HepG2 (cell line): ENCODE data around the gene FBXO5. TPM values are rescaled to one million over a fixed set of nuclear protein-coding genes. Genes with fewer than 3 reads are reported as not detected.

Experiments used
- CEBPG ChIP-seq: IDR thresholded peaks from 2 replicates; pipeline ENCODE4 v1.6.1; 2016
- EEA1 ChIP-seq: sonication (generic); formaldehyde crosslinking; IDR thresholded peaks from 2 replicates; pipeline ENCODE4 v1.5.1; 2020; ENCODE audit warnings: mild to moderate bottlenecking, missing genetic modification reagents, borderline replicate concordance
- FOXM1 ChIP-seq: sonication (generic); formaldehyde crosslinking; IDR thresholded peaks from 2 replicates; pipeline ENCODE4 v1.5.0; 2020; ENCODE audit warnings: missing genetic modification reagents
- FOXP1 ChIP-seq, 2 experiments: fragments of 450-650 bp in 1 of 2; IDR thresholded peaks; 2 replicates each; pipeline ENCODE4 v1.6.1; 2017 to 2018; ENCODE audit warnings: antibody characterized with exemption in 1 of 2
- GPN1 ChIP-seq: sonication (generic); formaldehyde crosslinking; IDR thresholded peaks from 2 replicates; pipeline ENCODE4 v1.5.1; 2020; ENCODE audit warnings: missing genetic modification reagents, borderline replicate concordance
- HIVEP1 ChIP-seq: sonication (generic); formaldehyde crosslinking; IDR thresholded peaks from 2 replicates; pipeline ENCODE4 v1.4.0; 2020; ENCODE audit warnings: mild to moderate bottlenecking, missing genetic modification reagents
- IKZF4 ChIP-seq: sonication (generic); formaldehyde crosslinking; IDR thresholded peaks from 2 replicates; pipeline ENCODE4 v1.5.1; 2020; ENCODE audit warnings: borderline replicate concordance, mild to moderate bottlenecking, low read depth, missing genetic modification reagents; ENCODE audit errors: not compliant biosample characterization
- NCOA5 ChIP-seq: sonication (generic); formaldehyde crosslinking; IDR thresholded peaks from 2 replicates; pipeline ENCODE4 v1.4.0; 2020; ENCODE audit warnings: missing genetic modification reagents
- NFRKB ChIP-seq: fragments of 450-650 bp; IDR thresholded peaks from 2 replicates; pipeline ENCODE4 v1.6.1; 2017
- NR0B2 ChIP-seq: sonication (generic); formaldehyde crosslinking; IDR thresholded peaks from 2 replicates; pipeline ENCODE4 v1.4.0; 2020; ENCODE audit warnings: mild to moderate bottlenecking, missing genetic modification reagents
- SAP130 ChIP-seq: IDR thresholded peaks from 2 replicates; pipeline ENCODE4 v1.6.1; 2016; ENCODE audit warnings: low read depth
- SRSF1 ChIP-seq: fragments of 200-400 bp; formaldehyde crosslinking; optimal IDR thresholded peaks from 2 replicates; pipeline ENCODE3; 2017; ENCODE audit warnings: mild to moderate bottlenecking, low read depth, low read length, moderate library complexity
- TEF ChIP-seq: sonication (generic); formaldehyde crosslinking; IDR thresholded peaks from 2 replicates; pipeline ENCODE4 v1.5.0; 2020; ENCODE audit warnings: missing genetic modification reagents
- ZFP82 ChIP-seq: sonication (generic); formaldehyde crosslinking; IDR thresholded peaks from 2 replicates; pipeline ENCODE4 v1.5.1; 2020; ENCODE audit warnings: mild to moderate bottlenecking, missing genetic modification reagents, borderline replicate concordance
- ZNF138 ChIP-seq: sonication (generic); formaldehyde crosslinking; IDR thresholded peaks from 2 replicates; pipeline ENCODE4 v1.5.0; 2020; ENCODE audit warnings: mild to moderate bottlenecking, low read depth, missing genetic modification reagents
- ZNF224 ChIP-seq: sonication (generic); formaldehyde crosslinking; IDR thresholded peaks from 2 replicates; pipeline ENCODE4 v1.5.0; 2020; ENCODE audit warnings: mild to moderate bottlenecking, missing genetic modification reagents
- ZNF296 ChIP-seq: sonication (generic); formaldehyde crosslinking; conservative IDR thresholded peaks from 2 replicates; pipeline ENCODE4 v1.5.0; 2020; ENCODE audit warnings: mild to moderate bottlenecking, missing genetic modification reagents
- ZNF414 ChIP-seq: sonication (generic); formaldehyde crosslinking; IDR thresholded peaks from 2 replicates; pipeline ENCODE4 v1.5.0; 2020; ENCODE audit warnings: missing genetic modification reagents
- ZNF543 ChIP-seq: sonication (generic); formaldehyde crosslinking; IDR thresholded peaks from 2 replicates; pipeline ENCODE4 v1.4.0; 2020; ENCODE audit warnings: mild to moderate bottlenecking, missing genetic modification reagents
- ZNF589 ChIP-seq: sonication (generic); formaldehyde crosslinking; conservative IDR thresholded peaks from 2 replicates; pipeline ENCODE4 v1.8.0; 2022; ENCODE audit warnings: mild to moderate bottlenecking, moderate library complexity, missing genetic modification reagents
- ZUFSP ChIP-seq: sonication (generic); formaldehyde crosslinking; IDR thresholded peaks from 2 replicates; pipeline ENCODE4 v1.9.0; 2021; ENCODE audit warnings: missing genetic modification reagents, mild to moderate bottlenecking, borderline replicate concordance
- ZZZ3 ChIP-seq: sonication (generic); formaldehyde crosslinking; IDR thresholded peaks from 2 replicates; pipeline ENCODE4 v1.4.0; 2020; ENCODE audit warnings: missing genetic modification reagents, mild to moderate bottlenecking, borderline replicate concordance
- polyA plus RNA-seq, 8 experiments: library from polyadenylated mRNA; depleted of rRNA in 3 of 8; stranded (reverse) in 7 of 8; unstranded in 1 of 8; fragments of >200 nt; fragmentation: Illumina TruSeq in 4 of 8; extraction: Trizol in 4 of 8; gene quantifications; 2 replicates each; pipeline versions ENCODE4 v1.2.1 to v1.2.3, GENCODE V29; 2011 to 2016; ENCODE audit warnings: low read depth in 4 of 8, missing spikeins in 1 of 8, mixed read lengths in 1 of 8; ENCODE audit not compliant: insufficient read depth in 1 of 8
- total RNA-seq, 5 experiments: library from RNA; depleted of rRNA; stranded (reverse); fragments of >200 nt; fragmentation: Illumina TruSeq; extraction: Trizol; gene quantifications; 2 replicates each; pipeline ENCODE4 v1.2.3, GENCODE V29; 2016; ENCODE audit warnings: low read depth in 1 of 5

Gene FBXO5
- total and polyA plus RNA-seq, 2 of the 13 experiments (the other 11 are each of a cell fraction or from before 2014, with no cell fraction given), result 15.8 to 41.5 TPM

- TF ChIP-seq ZNF414, result peak; percentile 66; the same call in 1 of the 2 replicates
- no peak for TF ChIP-seq IKZF4 (CRISPR knock-in tag)
- no peak for TF ChIP-seq ZUFSP
- TF ChIP-seq NR0B2 (CRISPR knock-in tag), result no peak
- TF ChIP-seq CEBPG (CRISPR knock-in tag), result no peak; the same call in 1 of the 2 replicates
- no peak; the same call in 1 of the 2 replicates for TF ChIP-seq ZZZ3
- peak; percentile 86 for TF ChIP-seq SRSF1
- no peak for TF ChIP-seq GPN1 (CRISPR knock-in tag)
- no peak for TF ChIP-seq ZNF543
- no peak for TF ChIP-seq NFRKB
- peak; percentile 90 for TF ChIP-seq SAP130 (CRISPR knock-in tag)
- TF ChIP-seq ZNF224 (CRISPR knock-in tag), result 0 out of 2 replicates have a peak, but pooled peaks have one; percentile 55
- TF ChIP-seq NCOA5 (CRISPR knock-in tag), result no peak; the same call in 1 of the 2 replicates
- TF ChIP-seq FOXP1 (IDR thresholded peaks at IDR 0.05), result no peak
- TF ChIP-seq FOXP1 (CRISPR knock-in tag; IDR thresholded peaks at IDR 0.05), result no peak
- no peak for TF ChIP-seq ZFP82 (CRISPR knock-in tag)
- TF ChIP-seq ZNF589 (CRISPR knock-in tag), result no peak; the same call in 1 of the 2 replicates
- TF ChIP-seq ZNF296 (CRISPR knock-in tag), result no peak
- TF ChIP-seq ZNF138 (CRISPR knock-in tag), result peak; percentile 53
- TF ChIP-seq EEA1 (CRISPR knock-in tag), result 0 out of 2 replicates have a peak, but pooled peaks have one; percentile 10
- 0 out of 2 replicates have a peak, but pooled peaks have one; percentile 43 for TF ChIP-seq FOXM1 (CRISPR knock-in tag)
- TF ChIP-seq TEF (CRISPR knock-in tag), result peak; percentile 14; the same call in 1 of the 2 replicates
- peak; percentile 52; the same call in 1 of the 2 replicates for TF ChIP-seq HIVEP1 (CRISPR knock-in tag)
Observed at GRCh38 chr6:153002613-153003365, 19.9 kb upstream of the FBXO5 start, which contains the start of gene MTRF1L (continued).
